HEK293T (cell line): ENCODE results near the gene TIGAR.

Source experiments
- BHLHE40 ChIP-seq: fragments of 450-650 bp; IDR thresholded peaks from 2 replicates; pipeline ENCODE4 v1.6.1; 2016; ENCODE audit warnings: mild to moderate bottlenecking, moderate library complexity, borderline replicate concordance
- ELF4 ChIP-seq: fragments of 450-650 bp; IDR thresholded peaks from 2 replicates; pipeline ENCODE4 v1.6.1; 2017; ENCODE audit warnings: antibody characterized with exemption
- FOXM1 ChIP-seq: fragments of 450-650 bp; IDR thresholded peaks from 2 replicates; pipeline ENCODE4 v1.6.1; 2017; ENCODE audit warnings: mild to moderate bottlenecking, borderline replicate concordance
- SUZ12 ChIP-seq: fragments of 450-650 bp; IDR thresholded peaks from 2 replicates; pipeline ENCODE4 v1.6.1; 2016; ENCODE audit warnings: mild to moderate bottlenecking

DNA sequence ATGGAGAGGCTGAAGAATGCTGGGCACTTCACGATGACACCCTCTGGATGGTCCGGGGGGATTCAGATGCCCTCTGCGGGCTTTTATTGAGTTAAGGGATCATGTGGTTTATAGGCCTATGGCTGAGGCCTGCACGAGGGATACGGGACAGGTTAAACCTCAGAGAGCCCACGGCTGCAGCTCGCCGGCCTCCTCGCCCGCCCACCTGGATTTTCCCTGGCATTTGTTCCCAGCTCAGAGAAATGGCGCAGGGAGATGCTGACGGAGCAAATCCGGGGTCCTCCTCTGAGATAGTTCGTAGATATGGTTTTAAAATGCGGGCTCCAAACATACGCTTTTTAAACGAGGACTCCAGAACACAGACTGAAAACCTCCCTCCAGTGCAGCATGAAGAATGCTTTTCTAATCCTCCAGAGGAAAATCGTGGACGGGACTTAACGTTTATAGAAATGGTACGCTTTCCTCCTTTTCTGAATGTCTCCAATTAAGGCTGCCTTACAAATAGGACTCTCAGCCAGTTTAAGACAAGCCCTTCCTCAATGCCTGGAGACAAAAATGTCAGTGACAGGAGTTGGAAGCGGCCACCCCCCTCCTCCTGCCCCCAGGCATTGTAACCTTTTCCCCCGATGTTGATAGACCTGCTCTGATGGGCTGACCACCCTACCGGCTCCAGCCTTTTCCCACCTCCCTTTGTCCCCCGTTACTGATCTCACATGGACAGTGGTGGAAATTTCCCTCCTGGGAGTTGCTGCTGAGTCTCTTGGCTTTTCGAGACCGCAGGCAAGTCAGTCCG is 30.8 kb upstream of the TIGAR start:
- TF ChIP-seq FOXM1 (no peak), BHLHE40 (no peak), ELF4 (no peak), SUZ12 (no peak)
